Endothelial cell of umbilical vein (primary cell): Measurements from ENCODE around the gene SIRT2. TPM values are rescaled to one million over a fixed set of nuclear protein-coding genes. Genes with fewer than 3 reads are reported as not detected.
A peak's percentile ranks its signal among the peaks of the same experiment; 100 is the strongest.
"Not testable (repeated sequence)": the region's sequence is repeated elsewhere in the genome, so short reads cannot be mapped to it uniquely, and the experiment has no call there.

Experiments
- BruUV-seq: library from RNA; stranded (reverse); fragments of 400-500 nt; replicated peaks from 2 replicates; lab custom pipeline; 2021; lab: Mats Ljungman, UMichigan
- CTCF ChIA-PET: fragments of 300-600, 350-600 bp; sonication (Branson Sonifier 250); formaldehyde crosslinking; loops from one replicate; lab custom pipeline; 2021; ENCODE audit warnings: antibody characterized with exemption, inconsistent platforms; lab: Charles Lee
- POLR2A ChIA-PET: fragments of 300-600, 350-600 bp; sonication (Branson Sonifier 250); formaldehyde crosslinking; loops from one replicate; lab custom pipeline; 2021; ENCODE audit warnings: antibody characterized with exemption, inconsistent platforms; lab: Charles Lee
- DNase-seq: peaks from one replicate; pipeline ENCODE4 v3.0.0-alpha.2; 2011; ENCODE audit warnings: low read depth, low spot score
- FAIRE-seq: peaks from 2 replicates; lab custom pipeline; 2011; peaks lifted over from hg19 to GRCh38; lab: Jason Lieb, UNC
- H2AFZ ChIP-seq: 2 replicates; pipeline ENCODE4 v1.6.0; 2012; ENCODE audit warnings: low read depth, low read length, control low read depth, inconsistent platforms
- H3K27ac ChIP-seq: 2 replicates; pipeline ENCODE4 v1.5.1; 2011; ENCODE audit warnings: low read depth, mild to moderate bottlenecking, control low read depth, low read length, moderate library complexity; ENCODE audit not compliant: insufficient read depth
- H3K27me3 ChIP-seq, 2 experiments: 2 replicates each; pipeline versions ENCODE4 v1.6.0 to v1.6.1; 2011; ENCODE audit warnings: low read length in 2 of 2, mixed read lengths in 1 of 2; ENCODE audit not compliant: control insufficient read depth in 2 of 2, insufficient read depth in 2 of 2
- H3K36me3 ChIP-seq, 2 experiments: 2 replicates in 1 of 2; 3 replicates in 1 of 2; pipeline ENCODE4 v1.5.1; 2011; ENCODE audit warnings: low read length in 2 of 2, mild to moderate bottlenecking in 1 of 2, moderate library complexity in 1 of 2; ENCODE audit not compliant: control insufficient read depth in 2 of 2, insufficient read depth in 2 of 2; ENCODE audit errors: extremely low read depth in 1 of 2
- H3K4me1 ChIP-seq: 3 replicates; pipeline ENCODE4 v1.5.1; 2011; ENCODE audit warnings: mild to moderate bottlenecking, low read length; ENCODE audit not compliant: control insufficient read depth, insufficient read depth; ENCODE audit errors: extremely low read depth
- H3K4me2 ChIP-seq: 2 replicates; pipeline ENCODE4 v1.6.1; 2011; ENCODE audit warnings: low read length, control low read depth, mixed read lengths; ENCODE audit not compliant: insufficient read depth
- H3K4me3 ChIP-seq, 3 experiments: fragments of 200-600 bp in 1 of 3; sonication (generic), shearing (Covaris generic) in 1 of 3; replicated peaks in 1 of 3; 2 replicates each; pipeline ENCODE4 v1.5.1; 2011 to 2016; ENCODE audit warnings: control low read depth in 3 of 3, low read length in 3 of 3, mild to moderate bottlenecking in 2 of 3, inconsistent platforms in 1 of 3, low read depth in 1 of 3, moderate library complexity in 1 of 3; ENCODE audit not compliant: insufficient read depth in 1 of 3
- H3K79me2 ChIP-seq: 2 replicates; pipeline ENCODE4 v1.6.0; 2012; ENCODE audit warnings: low read length, inconsistent platforms; ENCODE audit not compliant: control insufficient read depth, insufficient read depth
- H3K9ac ChIP-seq: replicated peaks from 2 replicates; pipeline ENCODE3; 2011; ENCODE audit warnings: low read length, control low read depth; ENCODE audit not compliant: insufficient read depth; ENCODE audit errors: extremely low read depth
- H3K9me1 ChIP-seq: replicated peaks from 3 replicates; pipeline ENCODE4 v1.6.0; 2011; ENCODE audit warnings: mild to moderate bottlenecking, low read length; ENCODE audit not compliant: control insufficient read depth, insufficient read depth; ENCODE audit errors: extremely low read depth
- H3K9me3 ChIP-seq: replicated peaks from 2 replicates; pipeline ENCODE4 v1.5.1; 2012; ENCODE audit warnings: low read length, inconsistent platforms; ENCODE audit not compliant: control insufficient read depth, insufficient read depth
- H4K20me1 ChIP-seq: replicated peaks from 2 replicates; pipeline ENCODE3; 2011; ENCODE audit warnings: mild to moderate bottlenecking, low read length; ENCODE audit not compliant: control insufficient read depth, insufficient read depth; ENCODE audit errors: extremely low read depth
- FOS ChIP-seq: IDR thresholded peaks from 2 replicates; pipeline ENCODE4 v1.6.1; 2011; ENCODE audit warnings: mild to moderate bottlenecking, low read length, moderate library complexity, borderline replicate concordance; ENCODE audit not compliant: insufficient read depth
- MYC ChIP-seq: IDR thresholded peaks from one replicate; pipeline ENCODE4 v1.6.1; 2011; ENCODE audit warnings: mild to moderate bottlenecking, low read depth, low read length
- POLR2AphosphoS5 ChIP-seq: IDR thresholded peaks from 2 replicates; pipeline ENCODE4 v1.6.1; 2012; ENCODE audit warnings: low read depth, mild to moderate bottlenecking, control low read depth, low read length, moderate library complexity; ENCODE audit not compliant: insufficient read depth
- dilution Hi-C: fragments of 300-500 bp; cut with MboI; formaldehyde crosslinking; loops from one replicate; pipeline ENCODE4 v1.15.0; 2019; ENCODE audit warnings: low sequenced_read_pairs; ENCODE audit not compliant: extremely low pct_ligation_motif_present
- intact Hi-C: fragments of 100-400 bp; cut with micrococcal nuclease; formaldehyde crosslinking; loops from one replicate; pipeline ENCODE4 v1.10.0; 2022
- polyA plus RNA-seq, 4 experiments: library from polyadenylated mRNA; depleted of rRNA in 3 of 4; stranded (reverse) in 3 of 4; unstranded in 1 of 4; fragments of >200 nt; gene quantifications; 2 replicates each; pipeline versions ENCODE4 v1.2.1 to v1.2.3, GENCODE V29; 2011 to 2012; ENCODE audit warnings: missing spikeins in 1 of 4
- total RNA-seq: library from RNA; stranded (reverse); gene quantifications from 2 replicates; pipeline ENCODE4 v1.2.3, GENCODE V29; 2021

Gene SIRT2
- total and polyA plus RNA-seq, 2 donors (not counting 3 experiments of a cell fraction or from before 2014, with no cell fraction given), result 47.6 to 72.5 TPM

DNA sequence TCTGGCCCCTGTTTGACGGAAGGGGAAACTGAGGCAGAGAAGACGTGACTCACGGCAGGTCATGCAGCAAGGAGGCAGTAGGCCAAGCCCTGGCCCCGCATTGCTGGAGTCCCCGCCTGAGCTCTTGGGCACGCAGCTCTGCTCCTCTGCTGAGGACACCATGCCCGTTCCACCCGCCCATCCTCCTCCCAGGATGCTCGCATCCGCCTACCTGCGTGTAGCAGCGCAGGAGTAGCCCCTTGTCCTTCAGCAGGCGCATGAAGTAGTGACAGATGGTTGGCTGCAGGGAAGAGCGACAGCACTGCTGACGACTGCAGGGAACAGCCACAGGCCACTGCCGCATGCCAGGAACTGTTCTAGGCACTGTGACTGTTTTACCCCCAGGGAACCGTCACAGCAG is 10.5 kb downstream of the SIRT2 start:
- FAIRE-seq (no peak), DNase-seq (no peak)
- no peak overlapping the region for H3K9ac ChIP-seq
- no peak overlapping the region for H3K27ac ChIP-seq
- POLR2A ChIA-PET, result no interaction called here
- TF ChIP-seq FOS, result no peak
- no peak for TF ChIP-seq MYC
- TF ChIP-seq POLR2AphosphoS5, result no peak
- H3K4me3 ChIP-seq, result no peak overlapping the region
- H3K4me2 ChIP-seq, result no peak overlapping the region
- H3K36me3 ChIP-seq, result peaks cover 2 to 17% of the 10 kb centered on the region in 2 experiments
- no peak overlapping the region for H2AFZ ChIP-seq
- CTCF ChIA-PET, result interaction anchor here (1.4 to 4.2 kb wide), 4 partner anchors 11 to 127 kb away, joined by 3 to 29 read pairs (median 18); partner anchors contain the start of gene RINL
- H3K79me2 ChIP-seq, result no peaks in the 10 kb centered on the region
- dilution Hi-C loops (no loop called here), intact Hi-C loops (no loop called here)
- H3K4me1 ChIP-seq, result no peaks in the 10 kb centered on the region
- no peaks in the 10 kb centered on the region for H4K20me1 ChIP-seq
- BruUV-seq, result no TSS peak
- no peaks in the 10 kb centered on the region for H3K9me3 ChIP-seq
- H3K9me1 ChIP-seq, result no peaks in the 10 kb centered on the region
- H3K27me3 ChIP-seq, result no peaks in the 10 kb centered on the region

DNA sequence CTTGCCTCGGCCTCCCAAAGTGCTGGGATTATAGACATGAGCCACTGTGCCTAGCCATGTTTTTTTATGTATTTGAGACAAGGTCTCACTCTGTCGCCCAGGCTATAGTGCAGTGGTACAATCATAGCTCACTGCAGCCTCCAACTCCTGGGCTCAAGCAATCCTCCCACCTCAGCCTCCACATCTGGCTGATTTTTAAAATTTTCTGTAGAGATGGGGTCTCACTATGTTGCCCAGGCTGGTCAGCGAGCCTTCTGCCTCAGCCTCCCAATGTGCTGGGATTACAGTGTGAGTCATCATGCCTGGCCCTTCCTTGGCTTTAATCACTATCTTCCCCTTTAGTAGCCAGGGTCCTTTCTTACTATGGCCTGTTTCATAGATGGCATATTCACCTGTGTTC is 14.7 kb downstream of the SIRT2 start:
- H3K4me3 ChIP-seq, DNase-seq, H3K79me2 ChIP-seq, H3K4me2 ChIP-seq, H3K9ac ChIP-seq, H3K9me1 ChIP-seq, intact Hi-C loops, H4K20me1 ChIP-seq, POLR2A ChIA-PET, H3K4me1 ChIP-seq, H3K27me3 ChIP-seq, BruUV-seq, H3K9me3 ChIP-seq, H2AFZ ChIP-seq, dilution Hi-C loops, H3K27ac ChIP-seq: not testable (repeated sequence)
- H3K36me3 ChIP-seq, result peaks cover 2 to 14% of the 10 kb centered on the region in 2 experiments
- CTCF ChIA-PET, result interaction anchor here (0.7 to 4.2 kb wide), 2 partner anchors 10 to 115 kb away, joined by 3 to 29 read pairs; no protein-coding TSS in a partner anchor
- FAIRE-seq, result peak; percentile 4
